Cerebellar nuclear complex (tissue), 1 donor: ENCODE data around the gene SIN3A.

ENCODE experiments used
- DNase-seq, 2 experiments: peaks; one replicate each; lab custom pipeline; 2025; lab: John Stamatoyannopoulos, UW

Gene SIN3A

DNA sequence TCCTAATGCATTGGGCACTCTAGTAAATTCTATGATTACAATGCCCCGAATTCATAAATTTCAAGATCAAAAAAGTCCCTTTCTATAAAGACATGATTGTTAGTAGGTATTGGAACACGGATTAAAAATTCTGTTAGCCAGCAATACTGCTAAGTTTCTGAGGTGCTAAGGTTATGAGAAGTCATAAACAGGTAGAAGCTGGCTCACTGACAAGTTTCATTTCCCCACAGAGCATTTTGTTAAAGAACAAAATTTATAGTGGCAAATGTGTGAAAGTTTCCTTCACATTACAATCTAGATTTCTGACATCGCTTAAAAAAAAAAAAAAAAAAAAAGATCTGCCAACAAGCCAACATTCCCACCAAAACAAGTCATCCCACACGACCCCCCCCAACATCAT is 70.7 kb downstream of the SIN3A start:
- DNase-seq, result no peak

- no peak for DNase-seq
These were observed 79.4 kb downstream of the SIN3A start for GRCh38 chr15:75371901-75372688.

- DNase-seq, result no peak
These were observed 80.0 kb downstream of the SIN3A start for GRCh38 chr15:75371486-75371885.

DNA sequence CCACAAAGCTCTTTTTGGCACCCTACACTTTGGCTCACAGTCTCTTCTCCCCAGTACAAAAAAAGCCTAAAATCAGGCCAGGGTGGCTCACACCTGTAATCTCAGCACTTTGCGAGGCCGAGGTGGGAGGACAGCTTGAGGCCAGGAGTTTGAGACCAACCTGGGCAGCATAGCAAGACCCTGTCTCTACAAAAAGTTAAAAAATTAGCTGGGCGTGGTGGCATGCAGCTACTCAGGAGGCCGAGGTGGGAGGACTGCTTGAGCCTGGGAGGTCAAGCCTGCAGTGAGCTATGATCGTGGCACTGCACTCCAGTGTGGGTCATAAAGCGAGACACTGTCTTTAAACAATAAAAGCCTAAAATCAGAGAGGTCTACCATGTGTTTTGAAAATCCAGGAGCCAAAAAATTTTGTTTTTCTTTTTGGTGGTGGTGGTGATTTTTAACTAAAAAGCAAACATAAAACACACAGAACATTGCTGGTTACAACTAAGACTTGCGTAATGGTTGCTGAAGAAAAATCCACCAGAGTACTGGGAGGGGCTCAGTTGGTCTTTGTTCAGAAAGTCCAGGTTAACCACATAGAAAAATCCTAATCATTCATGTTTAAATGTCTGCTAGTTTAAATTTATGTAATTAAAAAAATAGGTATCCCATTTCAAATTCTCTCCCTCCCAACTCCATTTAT is 81.5 kb downstream of the SIN3A start:
- no peak for DNase-seq

DNA sequence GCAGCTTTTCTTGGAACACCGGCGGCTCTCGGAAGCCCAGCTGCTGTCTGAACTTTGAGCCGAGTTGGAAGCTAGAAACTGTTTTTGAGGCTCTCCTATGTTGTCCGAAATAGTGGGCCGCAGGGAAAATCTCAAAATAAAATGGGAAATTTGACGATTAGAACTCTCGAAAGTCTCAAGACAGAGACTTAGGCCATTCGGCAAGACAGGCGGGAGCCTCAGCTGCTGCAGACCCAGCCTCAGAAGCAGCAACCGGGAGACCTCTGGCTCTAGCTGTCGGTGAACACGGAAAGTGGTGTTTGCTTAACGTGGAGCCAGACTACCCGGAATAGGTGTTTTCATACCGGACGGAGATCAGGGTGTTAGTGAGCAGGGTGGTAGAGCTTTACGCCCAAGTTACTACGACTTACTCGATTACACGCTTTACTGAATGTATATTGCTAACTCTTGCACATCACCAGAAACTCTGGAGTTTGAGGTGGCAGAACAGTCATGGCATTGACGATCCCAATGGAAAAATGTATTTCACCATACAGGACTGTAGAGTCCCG is 82.7 kb downstream of the SIN3A start:
- DNase-seq, result no peak

GRCh38 chr15:75367913-75368688 is 83.4 kb downstream of the SIN3A start, which contains the start of gene MAN2C1:
Gene MAN2C1, minus strand, starts transcription at chr15:75368607. Its CDS starts 24 bp downstream, at chr15:75368583.
- DNase-seq, result peak; percentile 46 to 74

DNA sequence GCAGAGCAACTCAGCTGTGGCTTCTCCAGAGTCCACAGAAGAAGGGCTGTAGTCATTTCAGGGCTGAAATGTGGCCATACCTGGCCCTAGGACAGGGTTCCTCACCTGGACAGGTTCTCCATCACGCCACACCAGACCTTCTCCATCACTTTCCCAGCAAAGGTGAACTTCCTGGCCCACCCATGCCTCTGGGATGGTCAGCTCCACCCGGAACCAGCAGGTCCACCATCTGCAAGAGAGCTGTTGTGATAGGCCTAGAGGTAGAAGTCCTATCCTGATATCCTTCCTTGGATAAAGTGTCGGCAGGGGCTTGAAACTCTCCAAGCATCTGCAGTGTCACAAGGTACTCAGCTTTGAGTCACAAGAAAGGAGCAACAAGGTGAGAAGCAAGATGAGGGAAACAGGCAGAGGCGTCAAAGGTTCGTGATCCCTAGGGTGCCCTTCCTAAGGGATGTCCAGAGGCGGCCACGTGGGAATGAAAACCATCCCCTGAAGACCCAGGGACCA is 84.0 kb downstream of the SIN3A start:
- DNase-seq, result no peak

DNA sequence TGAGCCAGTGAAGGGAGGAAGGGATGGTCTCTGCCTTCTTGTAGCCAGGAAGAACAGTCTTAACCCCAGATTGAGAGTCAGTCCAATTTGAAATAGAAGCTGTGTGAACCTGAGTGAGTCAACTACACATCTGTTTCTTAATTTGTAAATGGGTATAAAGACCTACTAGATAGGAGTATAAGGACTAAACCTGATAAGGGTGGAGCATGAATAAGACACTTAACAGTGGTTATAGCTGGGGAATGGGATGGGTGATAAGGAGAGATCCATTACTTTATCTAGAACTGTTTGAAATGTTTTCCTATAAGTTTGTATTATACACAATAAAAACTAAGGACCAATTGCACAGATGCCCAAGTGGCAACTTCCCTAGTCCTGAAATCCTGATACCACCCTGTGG is 84.5 kb downstream of the SIN3A start:
- no peak for DNase-seq

- no peak for DNase-seq
These were observed 85.3 kb downstream of the SIN3A start for GRCh38 chr15:75366163-75366562.

GRCh38 chr15:75364881-75365280 is 86.6 kb downstream of the SIN3A start:
- no peak for DNase-seq

DNA sequence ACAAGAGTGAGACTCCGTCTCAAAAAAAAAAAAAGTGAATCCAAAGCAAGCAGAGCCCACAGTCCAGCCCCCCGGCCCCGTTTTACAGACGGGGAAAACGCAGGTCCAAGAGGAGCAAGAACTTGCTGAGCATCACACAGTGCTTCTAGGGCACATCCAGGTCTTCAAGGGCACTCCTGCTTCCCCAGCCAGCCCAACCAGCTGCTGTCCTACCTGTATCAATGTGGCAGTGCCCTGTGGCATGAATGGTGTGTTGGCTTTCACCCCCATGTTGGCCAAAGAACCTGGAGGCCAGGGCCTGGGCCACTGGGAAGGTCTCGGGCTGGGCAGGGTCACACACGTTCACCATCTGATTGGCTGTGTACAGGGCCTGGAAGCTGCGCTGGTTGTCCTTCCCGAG is 87.7 kb downstream of the SIN3A start:
- no peak for DNase-seq

- DNase-seq, result no peak
These were observed 88.7 kb downstream of the SIN3A start for GRCh38 chr15:75362642-75363249.

- DNase-seq, result no peak
These were observed 89.4 kb downstream of the SIN3A start for GRCh38 chr15:75361989-75362641.

- no peak for DNase-seq
These were observed 90.0 kb downstream of the SIN3A start for GRCh38 chr15:75361361-75361988.

GRCh38 chr15:75360856-75361255 is 90.6 kb downstream of the SIN3A start:
- no peak for DNase-seq

- DNase-seq, result no peak
These were observed 91.1 kb downstream of the SIN3A start for GRCh38 chr15:75360391-75360790.

DNA sequence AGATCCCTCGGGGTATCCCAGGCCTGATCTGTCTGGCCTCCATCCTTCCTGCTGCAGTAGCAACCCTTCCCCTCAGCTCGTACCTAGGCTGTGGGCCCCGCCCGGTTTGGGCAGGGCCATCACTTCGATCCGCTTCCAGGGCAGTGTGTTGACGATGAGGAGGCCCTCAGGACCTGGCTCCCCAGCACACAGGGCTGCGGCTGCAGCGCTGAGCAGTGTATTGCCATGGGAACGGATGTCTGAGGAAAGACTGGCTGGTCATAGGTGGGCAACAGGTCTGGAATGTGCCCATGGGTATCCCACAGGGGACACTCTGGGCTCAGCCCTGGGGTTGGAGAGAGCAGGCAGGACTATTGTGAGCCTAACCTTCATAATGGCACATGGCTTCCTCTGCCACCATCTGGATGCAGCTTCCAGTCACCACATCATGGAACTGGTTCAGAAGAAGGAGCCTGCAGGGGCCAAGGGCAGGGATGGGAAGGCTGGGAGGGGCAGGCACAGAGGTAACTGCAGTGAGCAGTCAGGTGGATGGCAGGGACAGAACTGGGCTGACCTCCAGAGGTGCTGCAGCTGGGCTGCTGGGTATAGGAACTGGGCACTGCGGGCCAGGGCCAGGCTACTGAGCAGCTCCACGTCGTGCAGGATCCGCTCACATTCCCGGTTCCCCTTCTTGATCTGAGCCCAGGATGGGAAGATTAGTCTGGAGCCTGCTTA is 91.8 kb downstream of the SIN3A start:
- no peak for DNase-seq

DNA sequence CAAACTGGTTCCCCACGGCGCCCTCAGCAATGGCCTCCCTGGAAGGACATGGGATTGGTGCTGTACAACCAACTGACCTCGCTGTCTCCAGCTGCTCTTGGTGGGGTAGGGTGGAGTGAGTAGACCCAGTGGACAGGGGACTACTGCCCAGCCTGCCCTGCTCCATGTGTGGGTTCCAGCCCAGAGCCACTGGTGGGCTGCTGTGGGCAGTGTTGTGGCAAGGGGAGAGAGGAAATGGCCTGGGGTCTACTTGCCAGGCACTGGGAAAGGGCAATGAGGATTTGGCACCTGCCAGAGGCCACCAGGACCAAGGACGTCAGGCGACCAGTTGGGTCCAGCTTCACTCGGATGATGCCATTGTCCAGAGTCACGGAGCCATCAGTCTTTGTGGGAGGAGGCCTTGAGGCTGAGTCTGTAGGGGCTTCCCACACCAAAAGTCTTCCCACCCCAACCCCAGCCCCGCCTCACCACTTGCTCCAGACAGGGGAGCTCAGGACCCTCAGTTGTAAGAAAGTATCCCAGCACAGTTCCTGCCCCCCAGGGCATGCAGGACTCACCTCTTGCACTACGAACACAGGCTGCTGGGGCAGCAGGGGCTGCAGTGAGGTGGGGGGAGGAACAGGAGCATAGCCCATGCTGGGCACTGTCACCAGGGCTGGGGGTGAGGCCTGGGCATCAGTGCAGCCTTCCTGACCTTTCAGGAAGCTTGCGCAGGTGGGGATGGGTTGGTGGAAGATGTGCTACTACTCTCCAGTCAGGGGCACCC is 92.5 kb downstream of the SIN3A start:
- no peak for DNase-seq

DNA sequence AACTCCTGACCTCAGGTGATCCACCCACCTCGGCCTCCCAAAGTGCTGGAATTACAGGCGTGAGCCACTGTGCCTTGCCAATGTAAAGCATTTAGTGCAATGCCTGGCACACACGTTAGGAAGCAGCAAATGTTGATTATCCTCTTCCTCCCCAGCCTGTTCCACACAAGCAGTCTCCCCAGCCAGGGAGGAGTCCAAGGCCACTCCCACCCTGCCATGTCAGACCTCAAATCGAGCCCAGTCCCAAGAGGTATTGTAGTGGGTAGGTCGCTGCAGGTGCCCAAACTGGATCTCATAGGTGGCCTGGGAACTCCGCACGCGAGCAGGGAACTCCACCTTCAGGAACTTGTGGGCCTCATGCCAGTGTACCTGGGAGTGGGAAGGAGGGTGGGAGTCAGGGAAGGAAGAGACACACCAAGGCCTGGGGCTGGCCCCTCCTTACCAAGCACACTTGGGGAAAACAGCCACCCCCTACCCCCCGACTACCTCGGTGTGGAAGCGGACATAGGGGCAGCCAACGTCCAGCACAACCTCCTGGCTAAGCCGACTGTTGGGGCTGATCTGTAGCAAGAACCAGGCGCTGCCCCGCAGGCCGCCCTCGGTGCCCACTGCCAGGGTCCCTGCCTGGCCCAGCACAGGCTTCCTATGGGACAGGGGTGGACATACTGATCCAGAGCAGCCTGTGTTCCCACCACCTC is 93.4 kb downstream of the SIN3A start:
- DNase-seq, result no peak
